ENCODE results near the gene SCD5. TPM values are rescaled to one million over a fixed set of nuclear protein-coding genes. Genes with fewer than 3 reads are reported as not detected.

Gene SCD5
- total RNA-seq, 1 donor from 2014 or later: 61.7 TPM

GRCh38 chr4:82801910-82802521 is 3.4 kb upstream of the SCD5 start:
- Histone ChIP-seq H3K36me3 (ENCODE audit: insufficient read depth, low read length) (no peaks in the 10 kb centered on the region), H4K20me1 (ENCODE audit: insufficient read depth, low read length) (peaks cover 7% of the 10 kb centered on the region), H3K4me1 (ENCODE audit: insufficient read depth, low read length) (peaks cover 12% of the 10 kb centered on the region), H3K27me3 (ENCODE audit: insufficient read depth, low read length) (peaks cover 4% of the 10 kb centered on the region), H3K9ac (ENCODE audit: low read length) (no peak overlapping the region), H3K4me2 (ENCODE audit: low read length) (no peak overlapping the region), H3K9me3 (ENCODE audit: insufficient read depth, low read depth, low read length) (no peaks in the 10 kb centered on the region), H3K4me3 (ENCODE audit: insufficient read depth, low read depth, low read length) (no peak overlapping the region), H3K79me2 (ENCODE audit: insufficient read depth, low read length) (peaks cover 7% of the 10 kb centered on the region), H3K27ac (ENCODE audit: low read depth, low read length) (no peak overlapping the region), H2AFZ (ENCODE audit: low read depth, low read length) (no peak overlapping the region)
- no peak for FAIRE-seq
- TF ChIP-seq CTCF (IDR thresholded peaks at IDR 0.05; ENCODE audit: insufficient read depth, low read depth, low read length) (peak; percentile 51), EZH2 (IDR thresholded peaks at IDR 0.05; ENCODE audit: insufficient read depth, low read length) (no peak)
- Mint-ChIP-seq H3K27ac (ENCODE audit: unreplicated experiment) (no peak overlapping the region), H3K4me3 (ENCODE audit: unreplicated experiment) (no peak overlapping the region), H3K36me3 (ENCODE audit: low read depth, unreplicated experiment) (no peaks in the 10 kb centered on the region), H3K27me3 (ENCODE audit: low read depth, unreplicated experiment) (no peaks in the 10 kb centered on the region), H3K4me1 (ENCODE audit: low read depth, unreplicated experiment) (peaks cover 7% of the 10 kb centered on the region), H3K9me3 (ENCODE audit: unreplicated experiment) (no peaks in the 10 kb centered on the region)
- DNase-seq (ENCODE audit: low read depth): peak; percentile 22

DNA sequence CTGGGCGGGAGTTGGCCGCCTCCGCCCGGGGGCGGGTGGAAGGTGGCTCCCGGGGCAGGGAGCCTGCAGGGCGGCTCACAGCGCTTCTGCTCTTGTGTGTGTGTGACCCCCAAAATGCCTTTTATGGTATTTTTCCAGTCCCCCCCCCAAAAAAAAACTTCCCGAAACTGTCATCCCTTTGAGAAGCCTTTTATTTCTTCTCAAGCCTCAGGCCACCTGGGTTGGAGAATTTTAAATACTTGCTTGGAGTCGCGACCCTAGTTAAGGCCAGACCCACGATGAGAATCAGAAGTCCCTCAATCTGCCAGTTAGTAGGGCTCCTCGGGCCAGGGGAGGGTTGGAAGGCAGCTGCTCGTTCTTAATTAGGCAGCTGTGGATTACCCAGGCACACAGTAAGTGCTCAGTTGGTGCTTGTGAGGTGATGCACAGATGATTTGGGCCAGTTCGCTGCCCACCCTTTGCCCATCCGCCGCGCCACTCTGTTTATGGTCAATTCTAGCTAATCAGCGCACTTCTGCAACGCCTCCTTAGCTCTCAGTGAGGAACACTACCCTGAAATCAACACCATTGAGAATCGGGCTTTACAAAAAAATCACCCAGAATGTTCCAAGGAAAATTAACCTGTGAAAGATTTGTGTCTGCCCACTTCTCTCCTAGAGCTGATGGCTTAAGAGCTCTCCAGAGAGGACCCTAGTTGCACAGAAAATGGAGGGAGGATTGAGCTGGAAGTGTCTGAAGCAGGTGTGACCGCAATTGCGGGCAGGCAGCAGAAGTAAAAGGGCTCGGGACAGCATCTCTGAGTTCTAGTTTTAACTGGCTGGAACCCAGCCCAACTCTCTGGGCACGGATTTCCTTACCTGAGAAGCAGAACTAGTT is 648 bp upstream of the SCD5 start:
- no peaks in the 10 kb centered on the region for H3K9me3 Mint-ChIP-seq (ENCODE audit: unreplicated experiment)
- Histone ChIP-seq H3K27ac (ENCODE audit: low read depth, low read length) (peak overlapping the region; percentile 0), H3K79me2 (ENCODE audit: insufficient read depth, low read length) (peaks cover 24% of the 10 kb centered on the region), H3K36me3 (ENCODE audit: insufficient read depth, low read length) (no peaks in the 10 kb centered on the region), H4K20me1 (ENCODE audit: insufficient read depth, low read length) (peaks cover 26% of the 10 kb centered on the region), H3K9me3 (ENCODE audit: insufficient read depth, low read depth, low read length) (no peaks in the 10 kb centered on the region), H3K4me2 (ENCODE audit: low read length) (peak overlapping the region; percentile 94), H3K9ac (ENCODE audit: low read length) (peak overlapping the region; percentile 76), H3K4me3 (ENCODE audit: insufficient read depth, low read depth, low read length) (peak overlapping the region; percentile 68), H3K4me1 (ENCODE audit: insufficient read depth, low read length) (peaks cover 22% of the 10 kb centered on the region), H2AFZ (ENCODE audit: low read depth, low read length) (peak overlapping the region; percentile 84), H3K27me3 (ENCODE audit: insufficient read depth, low read length) (no peaks in the 10 kb centered on the region)
- no peaks in the 10 kb centered on the region for H3K27me3 Mint-ChIP-seq (ENCODE audit: low read depth, unreplicated experiment)
- peak overlapping the region; percentile 75 for H3K27ac Mint-ChIP-seq (ENCODE audit: unreplicated experiment)
- no peak for FAIRE-seq
- peak overlapping the region; percentile 81 for H3K4me3 Mint-ChIP-seq (ENCODE audit: unreplicated experiment)
- no peak for DNase-seq (ENCODE audit: low read depth)
- TF ChIP-seq CTCF (IDR thresholded peaks at IDR 0.05; ENCODE audit: insufficient read depth, low read depth, low read length) (no peak), EZH2 (IDR thresholded peaks at IDR 0.05; ENCODE audit: insufficient read depth, low read length) (no peak)
- peaks cover 7% of the 10 kb centered on the region for H3K36me3 Mint-ChIP-seq (ENCODE audit: low read depth, unreplicated experiment)
- peaks cover 16% of the 10 kb centered on the region for H3K4me1 Mint-ChIP-seq (ENCODE audit: low read depth, unreplicated experiment)

All from astrocyte (in vitro differentiated cells and primary cell).